ENCODE measurements around the gene USP9Y. TPM values are rescaled to one million over a fixed set of nuclear protein-coding genes. Genes with fewer than 3 reads are reported as not detected.
A peak's percentile ranks its signal among the peaks of the same experiment; 100 is the strongest.
"Not testable (repeated sequence)": the region's sequence is repeated elsewhere in the genome, so short reads cannot be mapped to it uniquely, and the experiment has no call there.

The USP9Y gene
- total and polyA plus RNA-seq, 2 donors from 2014 or later, result 13.7 TPM; not detected in 1

- Histone ChIP-seq H3K4me1 (ENCODE audit: control insufficient read depth in 2 of 3, insufficient read depth in 2 of 3, low read depth in 1 of 3, low read length in 3 of 3) (no peaks in the 10 kb centered on the region), H3K9ac (ENCODE audit: low read length in 3 of 3) (peak overlapping the region in 2 of 3 donors; percentile 85 to 92), H3K9me3 (ENCODE audit: control insufficient read depth in 2 of 3, insufficient read depth in 1 of 3, low read length in 3 of 3) (no peaks in the 10 kb centered on the region), H3K27ac (ENCODE audit: low read depth in 2 of 2, low read length in 2 of 2) (peak overlapping the region; percentile 87), H3K27me3 (ENCODE audit: control insufficient read depth, insufficient read depth, low read length) (no peaks in the 10 kb centered on the region), H3K4me3 (ENCODE audit: low read length in 3 of 3) (peak overlapping the region in 2 of 3 donors; percentile 83 to 96), H3K36me3 (ENCODE audit: control insufficient read depth in 2 of 3, insufficient read depth in 3 of 3, low read length in 3 of 3) (no peaks in the 10 kb centered on the region)
- no peak for TF ChIP-seq CTCF (IDR thresholded peaks at IDR 0.05; ENCODE audit: borderline replicate concordance, extremely low read depth, insufficient read depth)
- DNase-seq, result peak in 2 of 5 donors; percentile 91 to 92
- intact Hi-C loops (cut with DNase I), result no loop called here
- no peak for FAIRE-seq
These were observed 39.0 kb upstream of the USP9Y start for GRCh38 chrY:12661745-12662681.

GRCh38 chrY:12662745-12663591 is 38.1 kb upstream of the USP9Y start:
- Histone ChIP-seq H3K27ac (ENCODE audit: low read depth in 2 of 2, low read length in 2 of 2) (peak overlapping the region; percentile 87), H3K9ac (ENCODE audit: low read length in 3 of 3) (peak overlapping the region in 2 of 3 donors; percentile 85 to 92), H3K27me3 (ENCODE audit: control insufficient read depth, insufficient read depth, low read length) (no peaks in the 10 kb centered on the region), H3K9me3 (ENCODE audit: control insufficient read depth in 2 of 3, insufficient read depth in 1 of 3, low read length in 3 of 3) (no peaks in the 10 kb centered on the region), H3K4me3 (ENCODE audit: low read length in 3 of 3) (peak overlapping the region in 2 of 3 donors; percentile 83 to 96), H3K4me1 (ENCODE audit: control insufficient read depth in 2 of 3, insufficient read depth in 2 of 3, low read depth in 1 of 3, low read length in 3 of 3) (no peaks in the 10 kb centered on the region), H3K36me3 (ENCODE audit: control insufficient read depth in 2 of 3, insufficient read depth in 3 of 3, low read length in 3 of 3) (no peaks in the 10 kb centered on the region)
- FAIRE-seq (no peak), DNase-seq (peak in 2 of 5 donors; percentile 66 to 80)
- TF ChIP-seq CTCF (IDR thresholded peaks at IDR 0.05; ENCODE audit: borderline replicate concordance, extremely low read depth, insufficient read depth), result no peak
- intact Hi-C loops (cut with DNase I), result no loop called here

- H3K27me3 ChIP-seq (ENCODE audit: control insufficient read depth, insufficient read depth, low read length); H3K36me3 ChIP-seq (ENCODE audit: control insufficient read depth in 2 of 3, insufficient read depth in 3 of 3, low read length in 3 of 3); H3K4me1 ChIP-seq (ENCODE audit: control insufficient read depth in 2 of 3, insufficient read depth in 2 of 3, low read depth in 1 of 3, low read length in 3 of 3); H3K9me3 ChIP-seq (ENCODE audit: control insufficient read depth in 2 of 3, insufficient read depth in 1 of 3, low read length in 3 of 3); H3K27ac ChIP-seq (ENCODE audit: low read depth in 2 of 2, low read length in 2 of 2); FAIRE-seq; intact Hi-C loops (cut with DNase I): not testable (repeated sequence)
- H3K9ac ChIP-seq (ENCODE audit: low read length in 3 of 3), result peak overlapping the region in 1 of 3 donors; percentile 92
- peak in 1 of 5 donors; percentile 10 for DNase-seq
- H3K4me3 ChIP-seq (ENCODE audit: low read length in 3 of 3), result peak overlapping the region in 2 of 3 donors; percentile 83 to 96
These were observed 37.2 kb upstream of the USP9Y start for GRCh38 chrY:12663845-12664244.

GRCh38 chrY:12678111-12678510 is 22.9 kb upstream of the USP9Y start:
- Histone ChIP-seq H3K9ac (ENCODE audit: low read length in 3 of 3) (no peak overlapping the region), H3K27ac (ENCODE audit: low read depth in 2 of 2, low read length in 2 of 2) (no peak overlapping the region), H3K36me3 (ENCODE audit: control insufficient read depth in 2 of 3, insufficient read depth in 3 of 3, low read length in 3 of 3) (no peaks in the 10 kb centered on the region), H3K4me3 (ENCODE audit: low read length in 3 of 3) (no peak overlapping the region), H3K4me1 (ENCODE audit: control insufficient read depth in 2 of 3, insufficient read depth in 2 of 3, low read depth in 1 of 3, low read length in 3 of 3) (no peaks in the 10 kb centered on the region), H3K9me3 (ENCODE audit: control insufficient read depth in 2 of 3, insufficient read depth in 1 of 3, low read length in 3 of 3) (no peaks in the 10 kb centered on the region), H3K27me3 (ENCODE audit: control insufficient read depth, insufficient read depth, low read length) (no peaks in the 10 kb centered on the region)
- TF ChIP-seq CTCF (IDR thresholded peaks at IDR 0.05; ENCODE audit: borderline replicate concordance, extremely low read depth, insufficient read depth), result no peak
- DNase-seq, result no peak
- no peak for FAIRE-seq
- intact Hi-C loops (cut with DNase I), result no loop called here
